Hair follicular keratinocyte (primary cell): ENCODE data around the gene FNDC10. TPM values are rescaled to one million over a fixed set of nuclear protein-coding genes. Genes with fewer than 3 reads are reported as not detected.

Experiments used
- total RNA-seq: library from RNA; depleted of rRNA; stranded (reverse); fragments of >200 nt; gene quantifications from 2 replicates; pipeline ENCODE4 v1.2.3, GENCODE V29; 2015

FNDC10 gene
- total RNA-seq = 3.5 and 4.7 TPM in 2 replicates

GRCh38 chr1:1599935-1600860, at the start of gene FNDC10:
Gene FNDC10 (minus strand): TSS chr1:1600135. CDS start chr1:1600015, 120 bp downstream.

GRCh38 chr1:1631782-1632420, 32.0 kb upstream of the FNDC10 start, which contains the start of gene MMP23B:
Gene MMP23B (plus strand): TSS chr1:1632173. CDS start chr1:1632219, 46 bp downstream.

GRCh38 chr1:1615256-1616044, 15.5 kb upstream of the FNDC10 start, which contains the start of gene MIB2:
Gene MIB2 (plus strand): TSS chr1:1615500. CDS start chr1:1623453, 7,953 bp downstream.

GRCh38 chr1:1574721-1575537, 25.0 kb downstream of the FNDC10 start, which contains the start of gene SSU72:
Gene SSU72 (minus strand): TSS chr1:1574863. CDS start chr1:1574557, 306 bp downstream.

Other genes with a start within 250 kb of the FNDC10 start
- gene MXRA8, start 241.6 kb downstream of the FNDC10 start, total RNA-seq = 0.39 and 2.0 TPM in 2 replicates
- gene AURKAIP1, start 224.9 kb downstream of the FNDC10 start, total RNA-seq = 170 and 228 TPM in 2 replicates
- 39.0 and 54.7 TPM in 2 replicates for gene CCNL2, start 200.8 kb downstream of the FNDC10 start, total RNA-seq
- 106 and 211 TPM in 2 replicates for gene MRPL20, start 192.8 kb downstream of the FNDC10 start, total RNA-seq
- gene ANKRD65, start 178.9 kb downstream of the FNDC10 start, total RNA-seq = 4.9 and 5.8 TPM in 2 replicates
- gene VWA1, start 164.4 kb downstream of the FNDC10 start, total RNA-seq = 7.6 and 12.5 TPM in 2 replicates
- not detected in 2 replicates for gene ATAD3C, start 150.4 kb downstream of the FNDC10 start, total RNA-seq
- gene ATAD3B, start 128.4 kb downstream of the FNDC10 start, total RNA-seq = 15.9 and 49.1 TPM in 2 replicates
- 40.2 and 78.4 TPM in 2 replicates for gene ATAD3A, start 88.0 kb downstream of the FNDC10 start, total RNA-seq
- gene TMEM240, start 59.5 kb downstream of the FNDC10 start, total RNA-seq = not detected in 2 replicates
- 130 and 156 TPM in 2 replicates for gene SSU72, start 25.3 kb downstream of the FNDC10 start, total RNA-seq
- gene MIB2, start 15.4 kb upstream of the FNDC10 start, total RNA-seq = 24.0 and 45.4 TPM in 2 replicates
- gene MMP23B, start 32.0 kb upstream of the FNDC10 start, total RNA-seq = 0.08 and 3.7 TPM in 2 replicates
- gene CDK11B, start 58.9 kb upstream of the FNDC10 start, total RNA-seq = 9.0 and 14.0 TPM in 2 replicates
- 8.0 and 12.4 TPM in 2 replicates for gene SLC35E2B, start 92.7 kb upstream of the FNDC10 start, total RNA-seq
- gene CDK11A, start 124.2 kb upstream of the FNDC10 start, total RNA-seq = 7.2 and 10.3 TPM in 2 replicates
- gene NADK, start 178.3 kb upstream of the FNDC10 start, total RNA-seq = 30.9 and 48.6 TPM in 2 replicates